IMR-90 (cell line): ENCODE measurements around the gene LRFN5. TPM values are rescaled to one million over a fixed set of nuclear protein-coding genes. Genes with fewer than 3 reads are reported as not detected.
"Not testable (repeated sequence)": the region's sequence is repeated elsewhere in the genome, so short reads cannot be mapped to it uniquely, and the experiment has no call there.

Experiments used
- ATAC-seq: fragments of 200-7000 bp; cut with Tn5 transposase; 2 replicates; pipeline ENCODE4 v1.9.1; 2020; ENCODE audit warnings: low read depth, mild to moderate bottlenecking, moderate library complexity
- BruUV-seq: library from RNA; stranded (reverse); fragments of 400-500 nt; replicated peaks from 2 replicates; lab custom pipeline; 2021; lab: Mats Ljungman, UMichigan
- CTCF ChIA-PET: fragments of 300-600 bp; formaldehyde crosslinking; extraction: SDS; loops from one replicate; lab custom pipeline; 2021; ENCODE audit warnings: antibody characterized with exemption; lab: Yijun Ruan, JAX
- POLR2A ChIA-PET: fragments of 300-600 bp; sonication (Branson Sonifier 250); formaldehyde crosslinking; loops from one replicate; lab custom pipeline; 2022; ENCODE audit warnings: antibody characterized with exemption; ENCODE audit not compliant: unreplicated experiment; lab: Charles Lee
- DNase-seq: peaks from one replicate; pipeline ENCODE4 v3.0.0; 2013
- H2AFZ ChIP-seq: replicated peaks from 2 replicates; pipeline ENCODE3; 2013; ENCODE audit warnings: low read length, mild to moderate bottlenecking; ENCODE audit not compliant: poor library complexity
- H2AK5ac ChIP-seq: 2 replicates; pipeline ENCODE4 v1.6.1; 2013; ENCODE audit warnings: low read depth, low read length, inconsistent platforms
- H2AK9ac ChIP-seq: replicated peaks from 2 replicates; pipeline ENCODE3; 2013; ENCODE audit warnings: mild to moderate bottlenecking, low read depth, low read length, moderate library complexity; ENCODE audit not compliant: poor library complexity
- H2BK120ac ChIP-seq: 2 replicates; pipeline ENCODE4 v1.6.1; 2013; ENCODE audit warnings: low read depth, low read length, inconsistent platforms
- H2BK15ac ChIP-seq: 3 replicates; pipeline ENCODE4 v1.6.1; 2013; ENCODE audit warnings: low read depth, low read length, inconsistent platforms
- H2BK20ac ChIP-seq: 2 replicates; pipeline ENCODE4 v1.6.1; 2013; ENCODE audit warnings: low read depth, mild to moderate bottlenecking, inconsistent platforms, low read length, moderate library complexity
- H2BK5ac ChIP-seq: 2 replicates; pipeline ENCODE4 v1.6.1; 2013; ENCODE audit warnings: mild to moderate bottlenecking, low read depth, low read length, inconsistent platforms; ENCODE audit not compliant: poor library complexity, severe bottlenecking
- H3K14ac ChIP-seq: replicated peaks from 2 replicates; pipeline ENCODE4 v1.6.1; 2013; ENCODE audit warnings: low read depth, low read length, inconsistent platforms
- H3K18ac ChIP-seq: 2 replicates; pipeline ENCODE4 v1.6.1; 2013; ENCODE audit warnings: low read depth, low read length, control low read depth
- H3K23ac ChIP-seq: 2 replicates; pipeline ENCODE4 v1.6.1; 2013; ENCODE audit warnings: low read depth, low read length, inconsistent platforms
- H3K27ac ChIP-seq: 2 replicates; pipeline ENCODE4 v1.5.1; 2013; ENCODE audit warnings: mild to moderate bottlenecking, control low read depth, low read length; ENCODE audit not compliant: insufficient read depth
- H3K27me3 ChIP-seq: 2 replicates; pipeline ENCODE4 v1.6.1; 2013; ENCODE audit warnings: low read length; ENCODE audit not compliant: control insufficient read depth, insufficient read depth
- H3K36me3 ChIP-seq: 2 replicates; pipeline ENCODE4 v1.6.1; 2013; ENCODE audit warnings: low read length, mixed read lengths; ENCODE audit not compliant: control insufficient read depth, insufficient read depth
- H3K4ac ChIP-seq: 2 replicates; pipeline ENCODE4 v1.6.1; 2013; ENCODE audit warnings: low read depth, low read length, inconsistent platforms
- H3K4me1 ChIP-seq: 2 replicates; pipeline ENCODE4 v1.6.1; 2013; ENCODE audit warnings: low read length, mixed read lengths; ENCODE audit not compliant: control insufficient read depth, insufficient read depth
- H3K4me2 ChIP-seq: 2 replicates; pipeline ENCODE4 v1.6.1; 2013; ENCODE audit warnings: low read depth, mild to moderate bottlenecking, control low read depth, low read length, moderate library complexity
- H3K4me3 ChIP-seq: 2 replicates; pipeline ENCODE4 v1.5.1; 2013; ENCODE audit warnings: low read depth, mild to moderate bottlenecking, control low read depth, low read length, moderate library complexity; ENCODE audit not compliant: insufficient read depth
- H3K56ac ChIP-seq: 2 replicates; pipeline ENCODE4 v1.6.1; 2013; ENCODE audit warnings: low read length, inconsistent platforms; ENCODE audit not compliant: insufficient read depth; ENCODE audit errors: extremely low read depth
- H3K79me1 ChIP-seq, 2 experiments: 2 replicates each; pipeline ENCODE4 v1.6.1; 2013; ENCODE audit warnings: low read length in 2 of 2, inconsistent platforms in 1 of 2, low read depth in 1 of 2
- H3K9ac ChIP-seq: 2 replicates; pipeline ENCODE4 v1.6.1; 2013; ENCODE audit warnings: low read depth, low read length, control low read depth
- H3K9me1 ChIP-seq: 2 replicates; pipeline ENCODE4 v1.6.1; 2013; ENCODE audit warnings: low read length, inconsistent platforms; ENCODE audit not compliant: insufficient read depth
- H3K9me3 ChIP-seq: 2 replicates; pipeline ENCODE4 v1.6.1; 2013; ENCODE audit warnings: low read length; ENCODE audit not compliant: control insufficient read depth, insufficient read depth
- H4K20me1 ChIP-seq: 2 replicates; pipeline ENCODE4 v1.6.1; 2013; ENCODE audit warnings: low read length, inconsistent platforms; ENCODE audit not compliant: insufficient read depth
- H4K5ac ChIP-seq: 2 replicates; pipeline ENCODE4 v1.6.1; 2013; ENCODE audit warnings: mild to moderate bottlenecking, low read depth, low read length, control low read depth
- H4K8ac ChIP-seq, 2 experiments: 2 replicates each; pipeline ENCODE4 v1.6.1; 2013; ENCODE audit warnings: low read depth in 2 of 2, low read length in 2 of 2, control low read depth in 1 of 2, inconsistent platforms in 1 of 2
- H4K91ac ChIP-seq: 2 replicates; pipeline ENCODE4 v1.6.1; 2013; ENCODE audit warnings: low read depth, low read length, inconsistent platforms; ENCODE audit not compliant: insufficient read depth
- WGBS, 2 experiments: methylation state at CpG; one replicate each; pipeline versions ENCODE4 v1.1.5 to v1.1.7; 2013; ENCODE audit warnings: missing lambda C conversion rate in 2 of 2; ENCODE audit not compliant: insufficient read length in 1 of 2; ENCODE audit errors: extremely low coverage in 2 of 2; 5-methylcytosine and 5-hydroxymethylcytosine counted together
- dilution Hi-C: fragments of 300-500 bp; cut with HindIII; formaldehyde crosslinking; loops from one replicate; pipeline ENCODE4 v1.14.3; 2018; ENCODE audit warnings: low sequenced_read_pairs; ENCODE audit not compliant: unreplicated experiment
- in situ Hi-C: fragments of 300-500 bp; cut with MboI; formaldehyde crosslinking; loops from 3 replicates; pipeline ENCODE4 v1.14.3; 2019; ENCODE audit warnings: low sequenced_read_pairs, inconsistent platforms, mixed read lengths
- intact Hi-C: fragments of 100-400 bp; cut with micrococcal nuclease; formaldehyde crosslinking; loops from 2 replicates; pipeline ENCODE4 v1.10.0; 2022
- polyA plus RNA-seq, 3 experiments: library from polyadenylated mRNA; depleted of rRNA; stranded (reverse); fragments of >200 nt; gene quantifications; 2 replicates each; pipeline ENCODE4 v1.2.3, GENCODE V29; 2012; ENCODE audit warnings: low replicate concordance in 1 of 3
- total RNA-seq: library from RNA; depleted of rRNA; stranded (reverse); fragments of >200 nt; gene quantifications from 2 replicates; pipeline ENCODE4 v1.2.3, GENCODE V29; 2012

Gene LRFN5
- total and polyA plus RNA-seq, 2 of the 4 experiments (the other 2 are of a cell fraction), result 1.8 to 3.6 TPM

DNA sequence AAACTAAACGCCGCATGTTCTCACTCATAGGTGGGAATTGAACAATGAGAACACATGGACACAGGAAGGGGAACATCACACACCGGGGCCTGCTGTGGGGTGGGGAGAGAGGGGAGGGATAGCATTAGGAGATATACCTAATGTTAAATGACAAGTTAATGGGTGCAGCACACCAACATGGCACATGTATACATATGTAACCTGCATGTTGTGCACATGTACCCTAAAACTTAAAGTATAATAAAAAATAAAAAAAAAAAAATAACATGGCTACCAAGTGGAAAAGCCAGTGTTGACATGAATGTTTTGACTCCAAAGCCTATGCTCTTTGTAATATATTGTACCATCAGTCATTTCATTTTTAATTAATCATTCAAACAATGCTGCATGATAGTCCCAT lies 39.8 kb upstream of the LRFN5 start:
- H4K8ac ChIP-seq, H3K36me3 ChIP-seq, H3K4me1 ChIP-seq, H4K5ac ChIP-seq, BruUV-seq, H2AK5ac ChIP-seq, ATAC-seq, H3K27me3 ChIP-seq, H2AK9ac ChIP-seq, H3K9me3 ChIP-seq, H3K9me1 ChIP-seq, H3K4ac ChIP-seq, H3K56ac ChIP-seq, H3K4me3 ChIP-seq, H4K91ac ChIP-seq, CTCF ChIA-PET, H2BK5ac ChIP-seq, H2BK120ac ChIP-seq, H2AFZ ChIP-seq, H3K4me2 ChIP-seq, H3K79me1 ChIP-seq, H2BK15ac ChIP-seq, POLR2A ChIA-PET, dilution Hi-C loops, intact Hi-C loops, H4K20me1 ChIP-seq, H3K27ac ChIP-seq, H2BK20ac ChIP-seq, H3K18ac ChIP-seq, in situ Hi-C loops, H3K14ac ChIP-seq, H3K9ac ChIP-seq, DNase-seq, H3K23ac ChIP-seq: not testable (repeated sequence)
- WGBS, 2 experiments, result no CpG with 5 or more reads among the region's 3 CpGs
